Stimulated activated CD4-positive, alpha-beta T cell treated with anti-CD3 and anti-CD28 coated beads, Interleukin-15, amount 100 ng/mL, for 48 hours (primary cell): ENCODE data around the gene ANO2.
A peak's percentile ranks its signal among the peaks of the same experiment; 100 is the strongest.

Experiments
- DNase-seq, 2 donors: peaks; one replicate each; pipeline ENCODE4 v3.0.0-alpha.2; 2020; ENCODE audit warnings: low read depth in 2 of 2

ANO2 gene

DNA sequence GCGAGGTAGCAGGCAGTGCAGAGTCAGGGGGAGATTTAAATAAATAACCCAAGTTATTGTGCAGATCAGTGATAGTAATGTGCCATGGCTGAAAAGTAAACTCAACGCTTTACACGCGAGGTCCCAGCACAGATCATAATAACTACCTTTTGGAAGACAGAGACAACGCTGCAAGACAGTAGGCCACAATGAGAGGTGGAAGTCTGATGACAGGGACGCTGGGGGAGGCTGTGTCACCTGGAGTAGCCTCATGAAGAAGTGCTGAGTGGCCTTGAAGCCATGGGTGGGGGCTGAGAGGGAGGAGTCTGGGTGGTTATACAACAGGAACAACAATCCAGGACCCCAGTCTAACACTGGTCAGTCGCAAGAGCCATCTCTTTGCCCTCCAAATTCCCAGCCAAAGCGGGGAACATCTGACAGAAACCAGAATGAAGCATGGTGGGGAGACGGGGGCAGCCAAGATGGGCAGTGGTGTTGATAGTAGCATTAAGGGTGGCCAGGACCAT, 28.2 kb downstream of the ANO2 start:
- DNase-seq, result no peak

DNA sequence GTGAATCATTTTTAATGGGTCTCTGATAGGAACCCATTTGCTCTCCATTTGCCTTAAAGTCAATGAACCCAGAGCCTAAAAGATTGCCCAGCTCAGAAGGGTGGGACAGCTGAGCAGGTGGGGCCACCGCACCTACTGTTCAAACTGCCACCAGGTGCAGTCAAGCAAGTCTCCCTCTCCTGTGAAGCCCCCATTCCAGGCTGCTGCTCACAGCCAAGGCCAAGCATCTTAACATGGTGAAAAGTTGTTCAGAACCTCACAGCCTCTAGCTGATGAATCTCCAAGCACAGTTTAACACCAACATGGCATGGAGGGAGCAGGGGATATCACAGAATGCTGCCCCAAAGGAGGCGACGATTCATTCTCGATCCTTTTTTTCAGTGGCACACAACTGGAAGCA, 29.5 kb downstream of the ANO2 start:
- DNase-seq, result no peak

DNA sequence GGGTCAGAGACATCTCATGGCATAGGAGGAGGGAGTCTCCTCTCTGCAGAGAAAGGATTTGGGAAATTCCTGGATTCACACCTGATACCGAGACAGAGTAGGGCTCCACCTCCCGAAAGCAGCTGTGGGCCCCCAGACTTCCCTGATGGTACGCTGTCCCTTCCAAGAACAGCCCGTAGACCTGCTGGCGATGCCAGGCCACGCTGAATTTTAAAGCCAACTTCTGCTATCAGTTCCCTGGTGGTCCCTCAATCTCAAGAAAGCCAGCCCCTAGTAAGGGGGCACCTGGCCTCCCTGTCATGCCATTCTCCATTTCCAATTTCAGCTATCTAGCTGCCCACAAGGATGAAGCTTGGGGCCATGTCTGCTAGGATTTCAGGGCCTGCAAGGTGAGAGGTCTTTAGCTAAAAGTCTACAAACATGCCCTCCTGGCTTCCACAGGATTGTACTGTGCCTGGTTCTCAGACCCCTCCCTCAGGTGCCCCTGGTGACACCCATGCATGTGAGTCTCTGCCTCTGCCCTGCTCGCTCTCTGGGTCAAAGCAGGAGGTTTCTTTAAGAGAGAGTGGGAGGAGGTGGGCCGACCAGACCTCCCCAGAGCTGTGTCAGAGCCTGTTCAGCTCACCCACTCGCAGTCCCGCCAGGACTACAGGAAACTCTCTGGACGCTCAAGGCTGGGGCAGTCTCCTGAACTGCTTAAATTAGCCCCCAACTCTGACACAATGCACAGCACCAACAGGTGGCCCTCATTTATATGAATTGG, 30.5 kb downstream of the ANO2 start:
- no peak for DNase-seq

GRCh38 chr12:5913387-5913786, 31.7 kb downstream of the ANO2 start:
- no peak for DNase-seq

DNA sequence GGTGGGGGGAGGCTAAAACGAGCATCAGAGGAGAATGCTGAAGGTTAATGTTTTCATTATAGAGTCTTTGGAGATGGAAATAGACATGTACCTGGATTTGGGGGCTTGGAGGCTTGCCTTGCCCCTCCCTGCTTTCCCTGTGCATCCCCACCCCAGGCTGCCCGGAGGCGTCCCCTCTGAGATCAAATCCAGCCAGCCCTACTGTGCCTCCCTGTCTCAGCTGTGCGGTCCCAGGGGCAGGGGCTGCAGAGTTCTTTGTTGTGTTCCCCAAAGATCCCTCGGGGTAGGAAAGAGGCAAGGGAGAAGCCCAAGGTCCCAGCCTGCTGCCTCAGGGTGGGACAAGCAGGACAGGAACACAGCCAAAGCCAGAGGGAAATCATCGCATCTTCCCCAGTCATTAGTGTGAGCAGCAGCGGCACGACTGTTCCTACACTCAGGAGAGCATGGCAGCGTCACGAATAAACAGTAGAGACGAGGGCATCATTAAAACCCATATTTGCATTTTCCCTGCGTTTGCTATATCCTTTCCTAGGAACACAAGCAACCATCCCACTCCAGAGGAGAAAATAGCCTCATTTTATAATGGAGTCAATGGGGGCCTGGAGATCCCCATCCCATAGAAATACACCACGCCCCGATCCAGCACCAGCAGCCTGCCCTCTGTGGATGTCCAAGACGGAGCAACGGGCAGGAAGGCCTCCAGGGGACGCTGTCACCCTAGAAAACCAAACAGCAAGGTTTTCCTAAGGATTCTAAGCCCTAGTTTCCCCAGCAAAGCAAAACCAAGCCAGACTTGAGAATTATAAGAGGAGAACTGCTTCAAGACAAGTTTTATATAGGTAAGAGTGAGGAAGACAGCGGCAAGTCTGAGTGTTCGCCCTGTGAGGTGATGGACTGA, 32.4 kb downstream of the ANO2 start:
- DNase-seq, result no peak

DNA sequence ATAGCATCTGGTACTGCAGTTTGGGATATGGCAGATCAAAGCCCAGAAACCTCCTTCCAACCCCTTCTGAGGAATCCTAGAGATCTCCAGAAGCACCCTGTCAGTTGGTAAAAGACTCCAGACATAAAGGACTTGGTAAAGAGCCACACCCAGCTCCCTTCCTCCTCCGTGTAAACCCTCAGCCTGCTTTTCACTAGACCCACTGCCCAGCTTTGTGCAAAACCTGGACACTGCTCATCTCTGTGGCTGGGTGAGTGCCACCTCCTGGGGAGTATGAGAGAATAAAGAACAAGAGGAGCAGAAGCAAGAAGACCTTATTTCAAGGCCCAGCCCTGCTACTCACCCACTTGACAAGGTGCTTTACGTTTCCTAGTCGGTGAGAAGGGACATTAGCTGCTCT, 33.0 kb downstream of the ANO2 start:
- no peak for DNase-seq

- no peak for DNase-seq
Measured at GRCh38 chr12:5910790-5911548, 34.1 kb downstream of the ANO2 start.

GRCh38 chr12:5909560-5909959, 35.5 kb downstream of the ANO2 start:
- DNase-seq, result no peak

GRCh38 chr12:5908251-5908650, 36.8 kb downstream of the ANO2 start:
- no peak for DNase-seq

DNA sequence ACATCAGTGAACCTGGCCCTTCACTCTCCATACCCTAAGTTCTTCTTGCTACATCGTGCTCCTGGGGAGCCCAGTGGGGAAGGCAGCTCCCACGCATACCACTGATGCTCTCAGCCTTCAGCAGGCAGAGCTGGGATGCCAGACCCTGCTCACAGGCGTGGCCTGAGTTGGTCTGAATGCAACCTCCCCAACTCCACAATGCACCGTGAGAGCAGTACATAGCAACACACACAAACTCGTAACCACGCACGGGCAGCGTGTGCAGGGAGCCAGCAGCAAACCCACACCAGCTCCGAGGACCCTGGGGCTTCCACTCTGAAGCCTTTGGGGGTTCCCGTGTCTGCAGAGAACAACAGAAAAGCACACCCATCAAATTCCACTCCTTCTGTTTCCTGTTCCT, 37.3 kb downstream of the ANO2 start:
- no peak for DNase-seq

DNA sequence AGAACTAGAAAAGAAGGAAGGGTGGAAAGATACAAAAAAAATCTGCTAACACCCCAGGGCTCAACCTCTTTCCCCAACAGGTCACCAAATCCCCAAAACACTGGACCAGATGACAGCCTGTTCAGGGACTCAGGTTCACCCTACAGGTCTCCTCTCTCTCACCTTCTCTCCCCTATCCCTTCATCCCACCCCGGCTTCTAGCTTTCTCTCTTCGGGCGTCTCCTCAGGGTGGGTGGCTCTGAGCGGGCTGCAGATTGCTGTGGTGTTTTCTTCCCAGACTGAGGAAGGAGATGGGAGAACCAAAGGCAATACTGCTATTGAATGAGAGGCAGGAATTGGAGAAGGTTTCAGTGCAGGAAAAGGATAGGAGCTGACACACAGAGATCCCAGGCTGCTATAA, 39.3 kb downstream of the ANO2 start:
- DNase-seq, result no peak

DNA sequence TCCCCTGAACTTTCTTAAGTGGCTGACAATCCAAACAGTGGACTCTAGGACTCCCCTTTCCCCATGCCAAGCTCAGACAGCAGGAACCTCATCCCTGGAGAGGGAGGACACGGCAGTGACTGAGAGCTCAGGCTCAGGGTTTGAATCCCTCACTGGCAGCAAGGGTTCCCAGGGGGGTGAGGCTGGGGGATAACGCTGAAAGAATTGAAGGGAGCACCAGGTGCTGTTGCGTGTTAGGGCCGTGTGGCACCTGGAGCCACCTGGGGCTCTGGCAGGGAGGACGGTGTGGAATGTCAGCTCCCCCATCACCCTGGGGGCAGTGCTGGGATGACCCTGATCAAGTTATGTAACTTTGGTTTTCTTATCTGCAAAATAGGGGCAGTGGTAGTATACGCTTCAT, 40.1 kb downstream of the ANO2 start:
- no peak for DNase-seq

DNA sequence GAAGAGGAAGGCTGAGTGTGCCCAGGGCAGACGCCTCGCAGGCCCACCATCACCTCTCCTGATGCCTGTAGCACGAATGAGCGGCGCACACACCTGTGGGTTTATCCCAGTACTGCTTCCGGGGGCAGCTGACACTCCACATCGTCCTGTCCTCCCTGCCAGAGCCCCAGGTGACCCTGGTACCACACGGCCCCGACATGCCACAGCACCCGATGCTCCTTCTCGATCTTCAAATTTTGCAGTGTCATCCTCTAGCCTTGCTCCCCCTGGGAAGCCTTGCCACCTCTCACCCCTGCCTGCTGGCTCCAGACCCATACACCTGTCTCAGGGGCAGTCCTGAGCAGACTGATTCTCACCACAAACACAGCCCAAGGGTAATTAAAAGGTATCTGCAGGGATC, 40.6 kb downstream of the ANO2 start:
- DNase-seq, result no peak

DNA sequence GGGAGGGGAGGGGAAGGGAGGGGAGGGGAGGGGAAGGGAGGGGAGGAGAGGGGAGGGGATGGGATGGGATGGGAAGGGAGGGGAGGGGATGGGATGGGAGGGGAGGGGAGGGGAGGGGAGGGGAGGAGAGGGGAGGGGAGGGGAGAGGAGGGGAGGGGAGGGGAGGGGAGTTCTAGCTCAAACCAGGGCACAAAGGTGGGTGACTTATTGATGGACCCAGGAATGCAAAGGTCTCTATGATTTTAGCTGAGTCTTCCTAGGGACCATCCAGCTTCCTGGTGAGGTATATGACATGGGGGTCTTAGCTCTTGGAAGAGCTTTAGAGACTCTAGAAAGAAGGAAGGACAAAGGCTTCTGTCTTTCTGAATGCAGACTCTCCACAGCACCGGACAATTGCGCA, 42.3 kb downstream of the ANO2 start:
- no peak for DNase-seq

DNA sequence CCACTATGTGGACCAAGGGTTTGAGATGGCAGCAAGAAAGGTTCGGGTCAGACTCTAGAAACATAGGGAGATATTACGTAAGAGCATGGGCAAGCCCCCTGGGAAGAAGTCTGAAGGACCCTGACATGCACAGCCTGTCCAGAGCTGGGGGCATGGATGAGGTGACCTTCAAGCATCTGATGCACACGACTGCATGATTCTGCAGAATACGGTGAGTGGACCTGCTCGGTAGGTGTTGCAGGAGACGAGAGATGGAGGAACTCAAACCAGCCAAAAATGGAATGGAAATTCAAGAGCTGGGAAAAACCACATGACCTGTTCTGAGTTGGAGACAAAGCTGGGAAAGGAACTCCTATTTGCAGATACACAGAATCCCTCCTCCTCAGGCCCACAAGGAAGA, 43.6 kb downstream of the ANO2 start:
- no peak for DNase-seq

DNA sequence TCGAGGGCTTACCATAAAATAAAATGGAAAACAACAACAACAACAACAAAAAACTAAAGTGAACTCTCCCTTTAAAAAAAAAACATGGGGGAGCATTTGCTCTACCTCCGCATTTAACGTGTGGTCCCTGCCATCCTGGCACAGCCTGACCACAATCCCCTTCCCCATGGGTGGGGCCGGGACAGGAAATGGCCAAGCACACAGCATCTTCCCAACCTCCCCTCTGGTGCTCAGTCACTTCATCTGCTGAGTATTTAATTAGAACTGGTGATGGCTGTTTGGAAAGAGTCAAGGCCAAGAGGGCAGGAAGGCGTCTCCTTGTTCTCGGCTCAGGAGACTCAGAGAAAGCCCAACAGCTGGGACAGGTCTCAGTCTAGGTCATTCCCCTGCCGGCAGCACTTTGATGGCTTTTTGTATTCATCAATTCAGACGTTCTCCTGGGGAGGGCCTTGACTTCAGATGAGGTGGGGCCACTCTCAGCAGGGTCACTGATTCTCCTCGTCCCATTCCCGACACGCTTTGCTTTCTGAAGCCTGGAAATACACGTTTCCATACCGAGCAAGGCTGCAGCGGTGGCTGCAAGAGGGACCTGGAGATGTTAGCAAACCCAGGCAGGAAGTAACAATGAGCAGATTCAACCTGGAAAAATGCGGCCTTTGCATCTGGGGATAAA, 44.4 kb downstream of the ANO2 start:
- DNase-seq, result no peak

- DNase-seq, result no peak
Measured at GRCh38 chr12:5900076-5900475, 45.0 kb downstream of the ANO2 start.

DNA sequence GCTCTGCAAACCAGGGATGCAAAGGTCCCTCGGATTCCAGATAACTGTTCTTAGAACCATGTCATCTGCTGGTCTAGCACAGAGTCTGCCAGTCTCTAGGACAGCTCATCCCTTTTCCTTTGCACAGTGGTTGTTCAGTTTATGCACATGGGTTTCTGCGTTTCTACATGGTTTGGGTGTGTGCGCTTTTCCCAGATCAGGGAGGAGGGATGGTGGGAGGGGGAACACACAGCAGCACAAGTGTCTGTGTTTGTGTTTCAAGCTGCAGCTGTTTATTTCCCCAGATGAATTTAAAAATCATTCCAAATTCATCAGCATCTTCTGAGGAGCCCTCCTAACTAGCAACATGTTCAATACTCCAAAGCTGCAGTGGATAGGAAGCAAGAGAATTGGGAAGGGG, 45.4 kb downstream of the ANO2 start:
- no peak for DNase-seq

- no peak for DNase-seq
Measured at GRCh38 chr12:5898874-5899273, 46.2 kb downstream of the ANO2 start.

DNA sequence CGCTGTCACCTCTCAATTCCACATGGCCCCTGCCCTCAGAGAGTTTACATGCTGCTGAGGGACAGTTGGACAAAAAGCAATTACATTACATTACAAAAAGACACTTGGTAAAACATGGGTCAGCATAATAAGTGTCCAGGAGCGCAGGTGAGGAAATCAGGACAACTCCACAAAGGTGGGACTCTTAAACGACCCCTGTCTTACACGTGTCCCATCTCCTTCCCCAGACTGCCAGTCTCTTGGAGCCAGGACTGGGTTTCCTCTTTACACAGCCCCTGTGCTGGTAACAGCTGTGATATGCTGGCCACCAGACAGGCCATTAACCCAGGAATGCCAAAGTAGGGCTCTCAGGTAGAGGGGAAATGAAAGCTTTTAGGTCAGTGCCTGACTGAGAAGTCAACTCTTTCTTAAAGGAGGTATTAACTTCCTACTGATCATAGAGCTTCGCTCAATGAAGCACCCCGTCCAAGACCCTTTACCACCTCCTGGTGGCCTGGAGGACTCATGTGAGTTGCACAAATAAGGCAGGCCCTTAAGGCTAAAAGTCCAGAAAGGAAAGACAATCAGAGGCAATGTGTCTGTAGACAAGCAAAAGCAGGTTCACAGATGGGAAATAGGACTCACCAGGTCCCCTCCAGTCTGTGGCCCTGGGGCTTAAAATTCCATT, 55.5 kb downstream of the ANO2 start:
- peak in 1 of 2 donors; percentile 4 for DNase-seq

DNA sequence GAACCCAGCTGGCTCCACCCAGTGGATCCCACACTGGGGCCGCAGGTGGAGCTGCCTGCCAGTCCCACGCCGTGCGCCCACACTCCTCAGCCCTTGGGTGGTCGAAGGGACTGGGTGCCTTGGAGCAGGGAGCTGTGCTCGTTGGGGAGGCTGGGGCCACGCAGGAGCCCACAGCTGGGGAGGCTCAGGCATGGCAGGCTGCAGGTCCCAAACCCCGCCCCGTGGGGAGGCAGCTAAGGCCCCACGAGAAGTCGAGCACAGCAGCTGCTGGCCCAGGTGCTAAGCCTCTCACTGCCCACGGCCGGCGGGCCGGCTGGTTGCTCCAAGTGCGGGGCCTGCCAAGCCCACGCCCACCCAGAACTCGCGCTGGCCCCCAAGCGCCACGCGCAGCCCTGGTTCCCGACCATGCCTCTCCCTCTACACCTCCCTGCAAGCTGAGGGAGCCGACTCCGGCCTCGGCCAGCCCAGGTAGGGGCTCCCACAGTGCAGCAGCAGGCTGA, 56.2 kb downstream of the ANO2 start:
- DNase-seq, result no peak
